Measurements from ENCODE around the gene EPC1.

Gene EPC1

GRCh38 chr10:32372000-32372875 lies 25.3 kb upstream of the EPC1 start:
- Histone ChIP-seq H4K20me1 (ENCODE audit: insufficient read depth, low read length, poor library complexity, severe bottlenecking) (peaks cover 93% of the 10 kb centered on the region), H3K9ac (ENCODE audit: low read depth, low read length, poor library complexity, severe bottlenecking) (no peak overlapping the region), H3K4me1 (ENCODE audit: insufficient read depth, low read length, poor library complexity, severe bottlenecking) (peaks cover 52% of the 10 kb centered on the region), H3K4me2 (ENCODE audit: low read depth, low read length, poor library complexity, severe bottlenecking) (peak overlapping the region; percentile 75), H3K9me3 (ENCODE audit: insufficient read depth, low read depth, low read length) (no peaks in the 10 kb centered on the region), H3K79me2 (ENCODE audit: insufficient read depth, low read length) (peaks cover 98% of the 10 kb centered on the region), H2AFZ (ENCODE audit: low read length) (no peak overlapping the region), H3K9me2 (replicated peaks; ENCODE audit: low read depth, low read length) (no peaks in the 10 kb centered on the region), H3K27me3 (ENCODE audit: insufficient read depth, low read length, poor library complexity, severe bottlenecking) (no peaks in the 10 kb centered on the region), H3K4me3 (ENCODE audit: low read length, poor library complexity, severe bottlenecking) (peak overlapping the region; percentile 89), H3K36me3 (ENCODE audit: insufficient read depth, low read length) (no peaks in the 10 kb centered on the region), H3F3A (ENCODE audit: low read depth) (peaks cover 4% of the 10 kb centered on the region; the same call in 1 of the 2 replicates)
- no peak for TF ChIP-seq EZH2phosphoT487 (IDR thresholded peaks at IDR 0.05; ENCODE audit: borderline replicate concordance)
- TF ChIP-seq, protein P1, sequence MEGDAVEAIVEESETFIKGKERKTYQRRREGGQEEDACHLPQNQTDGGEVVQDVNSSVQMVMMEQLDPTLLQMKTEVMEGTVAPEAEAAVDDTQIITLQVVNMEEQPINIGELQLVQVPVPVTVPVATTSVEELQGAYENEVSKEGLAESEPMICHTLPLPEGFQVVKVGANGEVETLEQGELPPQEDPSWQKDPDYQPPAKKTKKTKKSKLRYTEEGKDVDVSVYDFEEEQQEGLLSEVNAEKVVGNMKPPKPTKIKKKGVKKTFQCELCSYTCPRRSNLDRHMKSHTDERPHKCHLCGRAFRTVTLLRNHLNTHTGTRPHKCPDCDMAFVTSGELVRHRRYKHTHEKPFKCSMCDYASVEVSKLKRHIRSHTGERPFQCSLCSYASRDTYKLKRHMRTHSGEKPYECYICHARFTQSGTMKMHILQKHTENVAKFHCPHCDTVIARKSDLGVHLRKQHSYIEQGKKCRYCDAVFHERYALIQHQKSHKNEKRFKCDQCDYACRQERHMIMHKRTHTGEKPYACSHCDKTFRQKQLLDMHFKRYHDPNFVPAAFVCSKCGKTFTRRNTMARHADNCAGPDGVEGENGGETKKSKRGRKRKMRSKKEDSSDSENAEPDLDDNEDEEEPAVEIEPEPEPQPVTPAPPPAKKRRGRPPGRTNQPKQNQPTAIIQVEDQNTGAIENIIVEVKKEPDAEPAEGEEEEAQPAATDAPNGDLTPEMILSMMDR (conservative IDR thresholded peaks at IDR 0.05; ENCODE audit: low read length): no peak

- Histone ChIP-seq H3K9me3 (ENCODE audit: insufficient read depth, low read depth, low read length) (no peaks in the 10 kb centered on the region), H3F3A (ENCODE audit: low read depth) (peaks cover 4% of the 10 kb centered on the region; the same call in 1 of the 2 replicates), H3K79me2 (ENCODE audit: insufficient read depth, low read length) (peaks cover 98% of the 10 kb centered on the region), H3K9ac (ENCODE audit: low read depth, low read length, poor library complexity, severe bottlenecking) (no peak overlapping the region), H2AFZ (ENCODE audit: low read length) (no peak overlapping the region), H3K9me2 (replicated peaks; ENCODE audit: low read depth, low read length) (no peaks in the 10 kb centered on the region), H4K20me1 (ENCODE audit: insufficient read depth, low read length, poor library complexity, severe bottlenecking) (peaks cover 93% of the 10 kb centered on the region), H3K27me3 (ENCODE audit: insufficient read depth, low read length, poor library complexity, severe bottlenecking) (no peaks in the 10 kb centered on the region), H3K4me2 (ENCODE audit: low read depth, low read length, poor library complexity, severe bottlenecking) (peak overlapping the region; percentile 75), H3K4me1 (ENCODE audit: insufficient read depth, low read length, poor library complexity, severe bottlenecking) (peaks cover 53% of the 10 kb centered on the region), H3K4me3 (ENCODE audit: low read length, poor library complexity, severe bottlenecking) (peak overlapping the region; percentile 15), H3K36me3 (ENCODE audit: insufficient read depth, low read length) (no peaks in the 10 kb centered on the region)
- TF ChIP-seq, protein P1 (conservative IDR thresholded peaks at IDR 0.05; ENCODE audit: low read length): no peak
- TF ChIP-seq EZH2phosphoT487 (IDR thresholded peaks at IDR 0.05; ENCODE audit: borderline replicate concordance): no peak
These were observed 24.1 kb upstream of the EPC1 start for GRCh38 chr10:32371101-32371500.

GRCh38 chr10:32367793-32368453 lies 21.0 kb upstream of the EPC1 start:
- peaks cover 42% of the 10 kb centered on the region for H3K4me1 ChIP-seq (ENCODE audit: insufficient read depth, low read length, poor library complexity, severe bottlenecking)
- H3K9me2 ChIP-seq (replicated peaks; ENCODE audit: low read depth, low read length): no peaks in the 10 kb centered on the region
- no peaks in the 10 kb centered on the region for H3K27me3 ChIP-seq (ENCODE audit: insufficient read depth, low read length, poor library complexity, severe bottlenecking)
- no peaks in the 10 kb centered on the region for H3K36me3 ChIP-seq (ENCODE audit: insufficient read depth, low read length)
- peaks cover under 1% of the 10 kb centered on the region; the same call in 1 of the 2 replicates for H3F3A ChIP-seq (ENCODE audit: low read depth)
- peak overlapping the region; percentile 43 for H3K9ac ChIP-seq (ENCODE audit: low read depth, low read length, poor library complexity, severe bottlenecking)
- H3K9me3 ChIP-seq (ENCODE audit: insufficient read depth, low read depth, low read length): no peaks in the 10 kb centered on the region
- TF ChIP-seq EZH2phosphoT487 (IDR thresholded peaks at IDR 0.05; ENCODE audit: borderline replicate concordance): no peak
- TF ChIP-seq, protein P1 (conservative IDR thresholded peaks at IDR 0.05; ENCODE audit: low read length): peak; percentile 84
- peak overlapping the region; percentile 75 for H3K4me2 ChIP-seq (ENCODE audit: low read depth, low read length, poor library complexity, severe bottlenecking)
- H3K79me2 ChIP-seq (ENCODE audit: insufficient read depth, low read length): peaks cover 98% of the 10 kb centered on the region
- H4K20me1 ChIP-seq (ENCODE audit: insufficient read depth, low read length, poor library complexity, severe bottlenecking): peaks cover 79% of the 10 kb centered on the region
- H2AFZ ChIP-seq (ENCODE audit: low read length): no peak overlapping the region
- H3K4me3 ChIP-seq (ENCODE audit: low read length, poor library complexity, severe bottlenecking): peak overlapping the region; percentile 66

Data from Loucy (cell line).